ENCODE data around the gene AMPD3.

The AMPD3 gene

GRCh38 chr11:10488121-10488933 lies 33.3 kb downstream of the AMPD3 start:
- TF ChIP-seq CTCF (IDR thresholded peaks at IDR 0.05) = no peak

DNA sequence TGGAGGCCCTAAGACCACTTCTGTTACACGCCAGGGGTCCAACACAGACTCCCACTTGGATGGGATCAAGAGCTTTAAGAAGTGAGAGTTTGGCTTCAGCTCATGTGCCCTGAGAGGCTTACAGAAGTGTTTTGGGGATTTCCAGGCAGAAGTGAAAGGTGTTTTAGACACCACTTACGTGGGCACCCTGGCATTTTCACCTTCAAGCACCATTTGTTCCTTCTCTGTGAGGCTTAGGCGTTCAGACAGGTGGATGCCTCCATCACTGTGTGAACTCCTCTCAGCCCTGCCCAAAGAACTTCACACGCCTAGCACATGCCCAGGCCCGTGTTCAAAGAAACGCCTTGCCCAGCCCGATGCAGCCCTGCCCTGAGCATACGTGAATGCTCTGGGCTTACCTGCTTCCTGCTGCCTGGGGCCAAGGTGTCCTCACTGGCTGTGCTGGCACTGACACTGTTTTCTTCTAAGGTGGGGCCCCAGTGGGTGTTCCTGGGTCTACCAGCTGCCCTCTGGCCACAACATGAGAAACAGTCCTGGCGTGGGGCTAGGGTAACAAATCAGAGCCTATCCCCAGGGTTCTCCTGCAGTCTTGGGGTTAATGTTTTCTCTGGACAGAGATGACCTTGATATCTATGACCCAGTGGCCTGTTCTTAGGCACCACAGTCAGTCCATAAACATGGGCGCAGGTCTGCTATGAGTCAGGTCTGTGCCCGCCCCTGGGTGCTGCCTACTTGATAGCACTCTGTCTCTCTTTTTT lies 34.0 kb downstream of the AMPD3 start:
- no peak for TF ChIP-seq CTCF (IDR thresholded peaks at IDR 0.05)

- no peak for TF ChIP-seq CTCF (IDR thresholded peaks at IDR 0.05)
Observed at GRCh38 chr11:10490032-10490397, 35.0 kb downstream of the AMPD3 start.

DNA sequence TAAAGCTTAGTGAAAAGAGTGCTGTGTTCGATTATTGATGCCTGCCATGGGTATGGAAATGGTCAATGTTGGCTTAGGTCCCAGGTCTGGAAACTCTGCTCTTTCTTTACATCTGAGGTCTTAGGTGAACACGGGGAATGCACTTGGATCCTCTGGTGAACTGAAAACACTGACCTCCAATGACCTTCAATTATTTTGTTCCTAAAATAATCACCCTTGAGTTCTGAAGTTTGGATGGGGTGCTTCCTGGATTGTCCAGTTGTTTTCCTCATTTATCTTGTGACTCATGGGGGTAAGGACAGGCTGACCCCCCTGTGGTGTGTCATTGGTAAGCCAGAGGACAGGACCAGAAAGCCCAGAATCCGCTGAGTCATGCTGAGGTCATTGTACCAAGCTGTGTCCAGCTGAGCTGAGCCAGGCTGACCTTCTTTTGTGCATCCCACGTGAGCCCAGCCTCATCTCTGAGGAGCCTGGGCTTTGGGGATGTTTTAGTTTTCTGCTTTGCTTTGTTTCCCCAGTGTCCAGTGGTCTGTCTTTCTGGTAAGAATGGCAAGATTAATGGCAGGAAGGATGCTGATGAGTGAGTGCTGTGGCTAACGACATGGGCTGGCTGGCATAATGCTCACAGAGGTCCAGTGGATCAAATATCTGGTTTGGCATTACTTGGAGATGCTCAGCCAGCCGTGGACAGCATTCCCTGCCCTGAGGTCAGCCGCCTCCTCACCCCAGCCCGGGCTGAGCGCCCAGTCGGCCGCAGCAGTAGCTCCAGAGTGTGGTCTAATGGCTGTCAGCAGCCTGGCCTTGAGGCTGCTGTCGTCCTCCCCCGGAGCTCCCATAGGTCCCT lies 35.6 kb downstream of the AMPD3 start:
- TF ChIP-seq CTCF (IDR thresholded peaks at IDR 0.05) = no peak

GRCh38 chr11:10492084-10492483 lies 37.0 kb downstream of the AMPD3 start:
- no peak for TF ChIP-seq CTCF (IDR thresholded peaks at IDR 0.05)

DNA sequence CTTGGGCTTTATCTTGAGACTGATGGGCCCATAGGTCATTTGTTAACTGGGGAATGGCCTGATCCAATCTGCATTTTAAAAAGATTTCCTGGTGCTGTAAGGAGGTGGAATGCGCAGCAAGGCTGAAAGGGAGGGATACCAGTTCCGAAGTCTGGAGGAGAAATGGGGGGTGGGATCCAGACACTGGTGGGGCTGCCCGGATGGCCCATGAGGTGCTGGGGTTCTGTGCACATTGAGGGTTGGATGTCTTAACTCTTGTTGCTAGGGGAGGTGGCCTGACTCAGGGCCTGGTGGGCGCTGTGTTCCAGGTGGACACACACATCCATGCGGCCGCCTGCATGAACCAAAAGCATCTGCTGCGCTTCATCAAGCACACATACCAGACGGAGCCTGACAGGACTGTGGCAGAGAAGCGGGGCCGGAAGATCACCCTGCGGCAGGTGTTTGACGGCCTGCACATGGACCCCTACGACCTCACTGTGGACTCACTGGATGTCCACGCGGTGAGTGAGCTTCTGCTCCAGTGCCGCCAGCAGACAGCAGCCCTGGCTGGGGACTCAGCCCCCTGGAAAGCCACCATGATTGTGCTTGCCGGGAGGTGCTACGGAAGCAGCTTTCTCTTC lies 38.1 kb downstream of the AMPD3 start:
- no peak for TF ChIP-seq CTCF (IDR thresholded peaks at IDR 0.05)

All from LNCAP (cell line).